Fibroblast of the aortic adventitia (primary cell): ENCODE measurements around the gene ZNF48. TPM values are rescaled to one million over a fixed set of nuclear protein-coding genes. Genes with fewer than 3 reads are reported as not detected.

Experiments used
- DNase-seq: peaks from one replicate; pipeline ENCODE4 v3.0.0-alpha.2; 2010; ENCODE audit warnings: low read depth
- H3K4me3 ChIP-seq: 2 replicates; pipeline ENCODE4 v1.5.1; 2011; ENCODE audit warnings: low read depth, mild to moderate bottlenecking, control low read depth, low read length, moderate library complexity
- total RNA-seq: library from RNA; depleted of rRNA; stranded (reverse); fragments of >200 nt; gene quantifications from 2 replicates; pipeline ENCODE4 v1.2.3, GENCODE V29; 2012; ENCODE audit warnings: low replicate concordance
- TF ChIP-seq, protein P1 (sequence below): IDR thresholded peaks from 2 replicates; pipeline ENCODE4 v1.5.1; 2011; ENCODE audit warnings: mild to moderate bottlenecking, low read length, control low read depth, inconsistent platforms; ENCODE audit not compliant: insufficient read depth

The ZNF48 gene
- total RNA-seq, 1 donor, result 5.4 TPM

DNA sequence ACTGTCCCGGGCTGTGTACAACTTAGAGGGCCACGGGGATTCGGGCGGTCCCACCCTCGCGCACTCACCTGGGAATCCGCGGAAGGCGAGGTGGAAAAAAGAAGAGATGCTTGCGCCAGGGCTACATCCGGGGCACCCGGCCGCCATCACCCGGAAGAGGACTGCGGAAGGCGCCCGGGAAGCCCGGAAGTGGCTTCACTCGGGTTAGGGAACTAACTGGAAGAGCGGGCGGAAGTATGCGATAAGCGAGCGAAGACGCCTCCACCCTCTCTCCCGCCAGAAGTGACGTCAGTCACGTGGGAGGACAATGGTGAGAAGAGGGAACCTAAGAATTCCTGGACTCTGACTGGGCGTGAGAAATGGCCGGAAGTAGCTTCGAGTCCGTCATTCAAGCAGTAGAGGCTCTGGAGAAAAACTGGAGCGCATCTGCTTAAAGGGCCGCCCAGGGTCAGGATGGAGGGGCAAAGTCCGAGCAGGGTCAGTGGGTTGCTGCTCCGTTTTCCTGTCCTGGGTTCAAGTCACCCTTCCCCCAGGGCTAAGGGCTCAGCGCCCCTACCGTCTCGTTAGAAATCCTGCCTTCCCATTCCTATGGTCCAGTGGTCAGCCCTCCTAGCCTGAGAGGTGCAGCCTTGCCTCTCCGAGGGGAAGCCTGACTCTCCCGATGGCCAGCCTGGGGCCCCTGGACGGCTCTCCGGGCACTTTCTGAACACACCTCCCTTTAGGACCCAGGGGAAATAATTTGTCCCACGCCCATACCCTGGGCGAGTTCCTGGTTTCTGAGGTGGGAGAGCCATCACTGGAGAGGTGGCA lies 39.9 kb upstream of the ZNF48 start, which contains the start of gene CD2BP2:
TSS of gene CD2BP2 (minus strand) at position 165 of the 810 bp plus-strand sequence. CDS start 627 bp downstream, outside the sequence.
- DNase-seq, result peak; percentile 99
- H3K4me3 ChIP-seq, result peak within 1 kb of the TSS; percentile 97
- TF ChIP-seq, protein P1, sequence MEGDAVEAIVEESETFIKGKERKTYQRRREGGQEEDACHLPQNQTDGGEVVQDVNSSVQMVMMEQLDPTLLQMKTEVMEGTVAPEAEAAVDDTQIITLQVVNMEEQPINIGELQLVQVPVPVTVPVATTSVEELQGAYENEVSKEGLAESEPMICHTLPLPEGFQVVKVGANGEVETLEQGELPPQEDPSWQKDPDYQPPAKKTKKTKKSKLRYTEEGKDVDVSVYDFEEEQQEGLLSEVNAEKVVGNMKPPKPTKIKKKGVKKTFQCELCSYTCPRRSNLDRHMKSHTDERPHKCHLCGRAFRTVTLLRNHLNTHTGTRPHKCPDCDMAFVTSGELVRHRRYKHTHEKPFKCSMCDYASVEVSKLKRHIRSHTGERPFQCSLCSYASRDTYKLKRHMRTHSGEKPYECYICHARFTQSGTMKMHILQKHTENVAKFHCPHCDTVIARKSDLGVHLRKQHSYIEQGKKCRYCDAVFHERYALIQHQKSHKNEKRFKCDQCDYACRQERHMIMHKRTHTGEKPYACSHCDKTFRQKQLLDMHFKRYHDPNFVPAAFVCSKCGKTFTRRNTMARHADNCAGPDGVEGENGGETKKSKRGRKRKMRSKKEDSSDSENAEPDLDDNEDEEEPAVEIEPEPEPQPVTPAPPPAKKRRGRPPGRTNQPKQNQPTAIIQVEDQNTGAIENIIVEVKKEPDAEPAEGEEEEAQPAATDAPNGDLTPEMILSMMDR, result peak; percentile 17

- TF ChIP-seq, protein P1, result no peak
- H3K4me3 ChIP-seq, result peak overlapping the region; percentile 79
- no peak for DNase-seq
Measured at GRCh38 chr16:30355954-30356308, 39.3 kb upstream of the ZNF48 start.

GRCh38 chr16:30356401-30357084 lies 38.7 kb upstream of the ZNF48 start:
- DNase-seq, result no peak
- H3K4me3 ChIP-seq, result no peak overlapping the region
- TF ChIP-seq, protein P1, result no peak

DNA sequence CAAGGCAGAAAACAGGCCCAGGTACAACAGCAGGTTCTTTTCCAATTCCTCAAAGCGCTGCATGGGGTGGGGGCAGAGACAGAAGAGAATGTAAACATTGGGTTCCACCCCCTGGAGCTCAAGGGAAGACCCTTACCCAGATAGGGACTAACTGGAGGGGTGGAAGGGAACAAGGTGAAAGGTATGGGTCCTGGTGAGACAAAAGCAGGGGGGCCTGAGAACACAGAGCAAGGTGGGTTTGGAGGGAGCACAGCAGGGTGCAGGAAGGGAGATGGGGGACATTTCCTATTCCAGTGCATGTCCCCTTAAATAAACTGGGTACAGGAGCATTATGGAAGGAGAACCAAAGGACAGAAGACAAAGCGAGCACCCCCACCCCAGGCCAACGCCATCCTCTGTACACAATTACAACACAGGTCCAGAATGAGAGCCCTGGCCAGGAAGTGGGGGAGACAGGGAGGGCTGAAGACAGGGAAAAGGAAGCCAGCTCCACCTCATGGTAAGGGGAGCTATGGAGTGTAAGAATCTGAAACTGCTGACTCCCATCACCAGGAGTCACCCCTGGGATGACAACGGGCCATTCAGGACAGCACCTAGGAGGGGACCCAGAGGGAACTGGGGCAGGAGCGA lies 38.0 kb upstream of the ZNF48 start:
- H3K4me3 ChIP-seq, result no peak overlapping the region
- TF ChIP-seq, protein P1, result no peak
- no peak for DNase-seq

- no peak overlapping the region for H3K4me3 ChIP-seq
- DNase-seq, result no peak
- TF ChIP-seq, protein P1, result no peak
Measured at GRCh38 chr16:30357715-30358576, 37.3 kb upstream of the ZNF48 start.

DNA sequence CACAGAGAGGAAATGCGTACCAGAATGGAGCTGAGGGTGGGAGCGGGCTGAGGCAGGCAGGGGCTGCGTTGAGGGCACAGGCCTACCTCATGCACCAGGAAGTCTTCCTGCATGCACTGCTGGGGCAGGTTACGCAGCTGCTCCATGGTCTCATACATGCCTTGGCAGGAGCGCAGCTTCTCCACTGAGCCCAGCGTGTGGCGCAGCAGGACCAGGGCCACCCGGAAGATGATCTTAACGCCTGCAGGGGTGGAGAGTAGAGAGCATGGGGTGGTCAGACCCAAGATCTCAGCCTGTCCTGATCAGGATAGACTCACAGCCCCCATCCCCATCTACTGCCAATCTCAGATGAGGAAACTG lies 36.7 kb upstream of the ZNF48 start:
- TF ChIP-seq, protein P1, result no peak
- no peak overlapping the region for H3K4me3 ChIP-seq
- no peak for DNase-seq
